HG02970 (cell line): ENCODE results near the gene KRT36.

Experiments used
- ATAC-seq: cut with Tn5 transposase; IDR thresholded peaks from one replicate; pipeline ENCODE4 v1.9.1; 2021; ENCODE audit warnings: mild to moderate bottlenecking, moderate library complexity, moderate number of reproducible peaks; ENCODE audit not compliant: unreplicated experiment, low FRiP score

Gene KRT36

GRCh38 chr17:41480581-41480980 lies 9.1 kb downstream of the KRT36 start:
- no peak for ATAC-seq

GRCh38 chr17:41480136-41480535 lies 9.6 kb downstream of the KRT36 start:
- no peak for ATAC-seq

GRCh38 chr17:41478237-41478636 lies 11.5 kb downstream of the KRT36 start:
- ATAC-seq = no peak

GRCh38 chr17:41476866-41477815 lies 12.6 kb downstream of the KRT36 start:
- no peak for ATAC-seq

GRCh38 chr17:41475421-41475820 lies 14.3 kb downstream of the KRT36 start:
- ATAC-seq = no peak

GRCh38 chr17:41474863-41475262 lies 14.8 kb downstream of the KRT36 start:
- no peak for ATAC-seq

GRCh38 chr17:41468346-41468745 lies 21.4 kb downstream of the KRT36 start:
- no peak for ATAC-seq

GRCh38 chr17:41467561-41467960 lies 22.1 kb downstream of the KRT36 start:
- ATAC-seq = no peak

- ATAC-seq = no peak
These were observed 22.7 kb downstream of the KRT36 start, which contains the start of gene KRT32 for GRCh38 chr17:41466988-41467387. Gene KRT32 (minus strand): TSS chr17:41467386. CDS start chr17:41467325, 61 bp downstream.

- no peak for ATAC-seq
These were observed 25.0 kb downstream of the KRT36 start for GRCh38 chr17:41464682-41465081.

- no peak for ATAC-seq
These were observed 25.5 kb downstream of the KRT36 start for GRCh38 chr17:41464173-41464572.

- ATAC-seq = no peak
These were observed 26.0 kb downstream of the KRT36 start for GRCh38 chr17:41463746-41464145.

- no peak for ATAC-seq
These were observed 27.0 kb downstream of the KRT36 start for GRCh38 chr17:41462705-41463104.

GRCh38 chr17:41457676-41458075 lies 32.0 kb downstream of the KRT36 start:
- ATAC-seq = no peak

GRCh38 chr17:41456204-41456603 lies 33.5 kb downstream of the KRT36 start:
- ATAC-seq = no peak

- no peak for ATAC-seq
These were observed 34.5 kb downstream of the KRT36 start for GRCh38 chr17:41455236-41455635.

GRCh38 chr17:41453066-41453465 lies 36.6 kb downstream of the KRT36 start:
- no peak for ATAC-seq

- no peak for ATAC-seq
These were observed 37.4 kb downstream of the KRT36 start for GRCh38 chr17:41452281-41452680.

GRCh38 chr17:41451154-41451728 lies 38.5 kb downstream of the KRT36 start:
- ATAC-seq = no peak

- ATAC-seq = no peak
These were observed 40.7 kb downstream of the KRT36 start for GRCh38 chr17:41449008-41449407.

GRCh38 chr17:41448506-41448905 lies 41.2 kb downstream of the KRT36 start:
- ATAC-seq = no peak

GRCh38 chr17:41446806-41447205 lies 42.9 kb downstream of the KRT36 start:
- ATAC-seq = no peak
